LNCaP clone FGC (cell line): ENCODE measurements around the gene SF3B2.
"Not testable (repeated sequence)": the region's sequence is repeated elsewhere in the genome, so short reads cannot be mapped to it uniquely, and the experiment has no call there.

Experiments
- DNase-seq: peaks from one replicate; pipeline ENCODE4 v3.0.0-alpha.2; 2011; ENCODE audit warnings: low read depth
- H3K4me3 ChIP-seq: 2 replicates; pipeline ENCODE4 v1.5.1; 2011; ENCODE audit warnings: mild to moderate bottlenecking, low read depth, low read length, control low read depth
- CTCF ChIP-seq: IDR thresholded peaks from 2 replicates; pipeline ENCODE4 v1.5.1; 2012; ENCODE audit warnings: mild to moderate bottlenecking; ENCODE audit not compliant: control insufficient read depth, insufficient read depth; ENCODE audit errors: extremely low read depth

The SF3B2 gene

GRCh38 chr11:66111158-66111557 is 59.0 kb downstream of the SF3B2 start:
- H3K4me3 ChIP-seq = no peak overlapping the region
- no peak for TF ChIP-seq CTCF
- DNase-seq = no peak

GRCh38 chr11:66112041-66112491 is 59.9 kb downstream of the SF3B2 start:
- TF ChIP-seq CTCF = no peak
- no peak for DNase-seq
- H3K4me3 ChIP-seq = no peak overlapping the region

- DNase-seq = peak; percentile 67
- TF ChIP-seq CTCF = no peak
- no peak overlapping the region for H3K4me3 ChIP-seq
Measured at GRCh38 chr11:66112601-66113499, 60.7 kb downstream of the SF3B2 start.

GRCh38 chr11:66114957-66115356 is 62.8 kb downstream of the SF3B2 start:
- H3K4me3 ChIP-seq, DNase-seq: not testable (repeated sequence)

GRCh38 chr11:66115638-66116301 is 63.6 kb downstream of the SF3B2 start:
- TF ChIP-seq CTCF = no peak
- no peak for DNase-seq
- H3K4me3 ChIP-seq = no peak overlapping the region

- DNase-seq = no peak
- no peak overlapping the region for H3K4me3 ChIP-seq
- TF ChIP-seq CTCF = no peak
Measured at GRCh38 chr11:66116576-66117361, 64.6 kb downstream of the SF3B2 start.

GRCh38 chr11:66118847-66119246 is 66.7 kb downstream of the SF3B2 start:
- TF ChIP-seq CTCF = no peak
- no peak for DNase-seq
- H3K4me3 ChIP-seq = no peak overlapping the region
